Caco-2 (cell line): Measurements from ENCODE around the gene ARHGDIA. TPM values are rescaled to one million over a fixed set of nuclear protein-coding genes. Genes with fewer than 3 reads are reported as not detected.

Source experiments
- BruUV-seq: library from RNA; stranded (reverse); fragments of 400-500 nt; replicated peaks from 2 replicates; lab custom pipeline; 2021; lab: Mats Ljungman, UMichigan
- CTCF ChIA-PET: fragments of 300-600 bp; sonication (Branson Sonifier 250); formaldehyde crosslinking; loops from one replicate; lab custom pipeline; 2022; ENCODE audit warnings: antibody characterized with exemption; lab: Charles Lee
- POLR2A ChIA-PET: fragments of 300-600 bp; sonication (Branson Sonifier 250); formaldehyde crosslinking; loops from one replicate; lab custom pipeline; 2022; ENCODE audit warnings: antibody characterized with exemption; lab: Charles Lee
- DNase-seq, 2 experiments: peaks; one replicate each; pipeline versions ENCODE4 v3.0.0 to v3.0.0-alpha.2; 2020 to 2022
- H3K27me3 ChIP-seq: replicated peaks from 2 replicates; pipeline ENCODE4 v1.6.0; 2011; ENCODE audit warnings: low read length; ENCODE audit not compliant: control insufficient read depth, insufficient read depth
- H3K36me3 ChIP-seq: 2 replicates; pipeline ENCODE4 v1.5.1; 2011; ENCODE audit warnings: low read length; ENCODE audit not compliant: control insufficient read depth, insufficient read depth
- H3K4me1 ChIP-seq: fragments of 250-450 bp; sonication (Bioruptor Pico); 2 replicates; pipeline ENCODE4 v1.5.1; 2020; ENCODE audit warnings: mild to moderate bottlenecking
- H3K4me3 ChIP-seq: 2 replicates; pipeline ENCODE4 v1.5.1; 2011; ENCODE audit warnings: low read depth, mild to moderate bottlenecking, control low read depth, low read length
- H3K9me3 ChIP-seq: fragments of 250-450 bp; sonication (Bioruptor Pico); 2 replicates; pipeline ENCODE4 v1.5.1; 2020; ENCODE audit warnings: mild to moderate bottlenecking, moderate library complexity
- H3K27ac Mint-ChIP-seq: one replicate; pipeline ENCODE4 v1.8.0; 2022; ENCODE audit warnings: mixed read lengths; ENCODE audit not compliant: unreplicated experiment
- H3K27me3 Mint-ChIP-seq: one replicate; pipeline ENCODE4 v1.8.0; 2022; ENCODE audit warnings: mixed read lengths; ENCODE audit not compliant: insufficient read depth, unreplicated experiment
- H3K36me3 Mint-ChIP-seq: one replicate; pipeline ENCODE4 v1.8.0; 2022; ENCODE audit warnings: mild to moderate bottlenecking, mixed read lengths; ENCODE audit not compliant: insufficient read depth, unreplicated experiment
- H3K4me1 Mint-ChIP-seq: one replicate; pipeline ENCODE4 v1.8.0; 2022; ENCODE audit warnings: low read depth, mixed read lengths; ENCODE audit not compliant: unreplicated experiment
- H3K4me3 Mint-ChIP-seq: one replicate; pipeline ENCODE4 v1.8.0; 2022; ENCODE audit warnings: mild to moderate bottlenecking, moderate library complexity, mixed read lengths; ENCODE audit not compliant: unreplicated experiment
- H3K9me3 Mint-ChIP-seq: one replicate; pipeline ENCODE4 v1.8.0; 2022; ENCODE audit warnings: mixed read lengths; ENCODE audit not compliant: unreplicated experiment
- CTCF ChIP-seq, 2 experiments: fragments of 200-600 bp in 1 of 2; IDR thresholded peaks; 1 replicate in 1 of 2; 2 replicates in 1 of 2; pipeline versions ENCODE4 v1.5.1 to v1.8.0; 2011 to 2022; ENCODE audit warnings: antibody characterized with exemption in 1 of 2, control low read depth in 1 of 2, inconsistent platforms in 1 of 2, low read depth in 1 of 2, low read length in 1 of 2, mild to moderate bottlenecking in 1 of 2, moderate library complexity in 1 of 2; ENCODE audit not compliant: insufficient read depth in 1 of 2, severe bottlenecking in 1 of 2, unreplicated experiment in 1 of 2
- intact Hi-C: fragments of 100-400 bp; cut with micrococcal nuclease; formaldehyde crosslinking; loops from one replicate; pipeline ENCODE4 v1.10.0; 2022; ENCODE audit not compliant: unreplicated experiment
- total RNA-seq: library from RNA; stranded (reverse); gene quantifications from 2 replicates; pipeline ENCODE4 v1.2.3, GENCODE V29; 2022

The ARHGDIA gene
- total RNA-seq, 1 experiment from 2014 or later = 253 TPM

GRCh38 chr17:81868674-81869220 lies 2.4 kb downstream of the ARHGDIA start:
- ChIA-PET POLR2A (interaction anchor here (0.6 to 0.9 kb wide), 2 partner anchors 24 to 587 kb away, joined by 4 read pairs; no protein-coding TSS in a partner anchor), CTCF (interaction anchor here (0.8 to 1.0 kb wide), 2 partner anchors 158 to 169 kb away, joined by 3 to 4 read pairs; partner anchors contain the start of gene DCXR)
- no peak for TF ChIP-seq CTCF (IDR thresholded peaks at IDR 0.05; ENCODE audit: insufficient read depth in 1 of 2, low read depth in 1 of 2, low read length in 1 of 2, severe bottlenecking in 1 of 2, unreplicated experiment in 1 of 2)
- Mint-ChIP-seq H3K27ac (peak overlapping the region; percentile 90), H3K27me3 (no peaks in the 10 kb centered on the region), H3K9me3 (no peaks in the 10 kb centered on the region), H3K4me1 (peaks cover 16% of the 10 kb centered on the region), H3K4me3 (peak overlapping the region; percentile 60), H3K36me3 (peaks cover 97% of the 10 kb centered on the region)
- no peaks in the 10 kb centered on the region for H3K9me3 ChIP-seq
- no peaks in the 10 kb centered on the region for H3K27me3 ChIP-seq
- TSS peak; percentile 56 for BruUV-seq
- intact Hi-C loops = no loop called here
- peaks cover 50% of the 10 kb centered on the region for H3K4me1 ChIP-seq
- peaks cover 4% of the 10 kb centered on the region; the same call in 1 of the 2 replicates for H3K36me3 ChIP-seq
- DNase-seq = peak; percentile 77 to 83
- H3K4me3 ChIP-seq = no peak overlapping the region

GRCh38 chr17:81867991-81868673 lies 3.0 kb downstream of the ARHGDIA start:
- TF ChIP-seq CTCF (IDR thresholded peaks at IDR 0.05; ENCODE audit: insufficient read depth in 1 of 2, low read depth in 1 of 2, low read length in 1 of 2, severe bottlenecking in 1 of 2, unreplicated experiment in 1 of 2) = no peak
- ChIA-PET CTCF (no interaction called here), POLR2A (interaction anchor here (1.1 kb wide), 1 partner anchor 34 kb away, joined by 5 read pairs; no protein-coding TSS in a partner anchor)
- peak; percentile 35 to 64 for DNase-seq
- no peaks in the 10 kb centered on the region for H3K9me3 Mint-ChIP-seq
- H3K27ac Mint-ChIP-seq = peak overlapping the region; percentile 90
- intact Hi-C loops = no loop called here
- Histone ChIP-seq H3K9me3 (no peaks in the 10 kb centered on the region), H3K36me3 (peaks cover 4% of the 10 kb centered on the region; the same call in 1 of the 2 replicates), H3K27me3 (no peaks in the 10 kb centered on the region), H3K4me3 (no peak overlapping the region), H3K4me1 (peaks cover 51% of the 10 kb centered on the region)
- H3K4me1 Mint-ChIP-seq = peaks cover 21% of the 10 kb centered on the region
- H3K4me3 Mint-ChIP-seq = peak overlapping the region; percentile 60
- H3K27me3 Mint-ChIP-seq = no peaks in the 10 kb centered on the region
- peaks cover 98% of the 10 kb centered on the region for H3K36me3 Mint-ChIP-seq
- no TSS peak for BruUV-seq

- no peak for TF ChIP-seq CTCF (IDR thresholded peaks at IDR 0.05; ENCODE audit: insufficient read depth in 1 of 2, low read depth in 1 of 2, low read length in 1 of 2, severe bottlenecking in 1 of 2, unreplicated experiment in 1 of 2)
- Mint-ChIP-seq H3K36me3 (peaks cover 98% of the 10 kb centered on the region), H3K27me3 (no peaks in the 10 kb centered on the region), H3K27ac (peak overlapping the region; percentile 90), H3K4me1 (peaks cover 27% of the 10 kb centered on the region), H3K4me3 (peak overlapping the region; percentile 44), H3K9me3 (no peaks in the 10 kb centered on the region)
- Histone ChIP-seq H3K27me3 (no peaks in the 10 kb centered on the region), H3K36me3 (peaks cover 4% of the 10 kb centered on the region; the same call in 1 of the 2 replicates), H3K4me1 (peaks cover 51% of the 10 kb centered on the region), H3K9me3 (no peaks in the 10 kb centered on the region), H3K4me3 (no peak overlapping the region)
- BruUV-seq = no TSS peak
- ChIA-PET CTCF (no interaction called here), POLR2A (interaction anchor here (0.7 to 1.1 kb wide), 2 partner anchors 34 to 232 kb away, joined by 3 to 5 read pairs; no protein-coding TSS in a partner anchor)
- peak; percentile 61 to 77 for DNase-seq
- intact Hi-C loops = no loop called here
Observed at GRCh38 chr17:81867170-81867990, 3.8 kb downstream of the ARHGDIA start.
